GM19240 (cell line): ENCODE results near the gene RUNX3.

ENCODE experiments used
- DNase-seq: peaks from one replicate; pipeline ENCODE4 v3.0.0; 2011; ENCODE audit warnings: low spot score; ENCODE audit not compliant: insufficient read length

The RUNX3 gene

DNA sequence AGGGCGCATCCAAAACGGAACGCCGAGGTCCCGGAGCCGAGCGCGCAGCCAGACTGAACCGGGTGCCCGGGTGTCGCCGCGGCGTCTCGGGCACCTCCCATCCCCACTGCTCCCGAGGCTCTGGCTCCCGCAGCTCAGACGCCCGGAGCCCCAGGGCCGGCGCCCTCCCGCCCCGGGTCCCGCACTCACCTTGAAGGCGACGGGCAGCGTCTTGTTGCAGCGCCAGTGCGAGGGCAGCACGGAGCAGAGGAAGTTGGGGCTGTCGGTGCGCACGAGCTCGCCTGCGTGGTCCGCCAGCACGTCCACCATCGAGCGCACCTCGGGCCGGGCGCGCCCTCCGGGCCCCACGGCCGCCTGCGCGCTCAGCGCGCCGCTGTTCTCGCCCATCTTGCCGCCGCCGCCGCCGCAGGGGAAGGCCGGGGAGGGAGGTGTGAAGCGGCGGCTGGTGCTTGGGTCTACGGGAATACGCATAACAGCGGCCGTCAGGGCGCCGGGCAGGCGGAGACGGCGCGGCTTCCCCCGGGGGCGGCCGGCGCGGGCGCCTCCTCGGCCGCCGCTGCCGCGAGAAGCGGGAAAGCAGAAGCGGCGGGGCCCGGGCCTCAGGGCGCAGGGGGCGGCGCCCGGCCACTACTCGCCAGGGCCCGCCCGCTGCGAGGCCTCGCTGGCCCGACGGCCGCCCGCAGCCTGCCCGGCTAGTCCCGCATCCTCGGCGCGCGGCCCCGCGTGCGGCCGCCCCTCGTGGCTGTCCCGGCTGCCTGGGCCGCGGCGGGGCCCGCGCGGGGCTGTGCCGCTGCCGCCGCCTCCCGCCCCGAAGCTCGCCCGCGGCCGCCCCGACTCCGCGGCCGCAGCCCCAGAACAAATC, 447 bp downstream of the RUNX3 start:
- DNase-seq: no peak

DNA sequence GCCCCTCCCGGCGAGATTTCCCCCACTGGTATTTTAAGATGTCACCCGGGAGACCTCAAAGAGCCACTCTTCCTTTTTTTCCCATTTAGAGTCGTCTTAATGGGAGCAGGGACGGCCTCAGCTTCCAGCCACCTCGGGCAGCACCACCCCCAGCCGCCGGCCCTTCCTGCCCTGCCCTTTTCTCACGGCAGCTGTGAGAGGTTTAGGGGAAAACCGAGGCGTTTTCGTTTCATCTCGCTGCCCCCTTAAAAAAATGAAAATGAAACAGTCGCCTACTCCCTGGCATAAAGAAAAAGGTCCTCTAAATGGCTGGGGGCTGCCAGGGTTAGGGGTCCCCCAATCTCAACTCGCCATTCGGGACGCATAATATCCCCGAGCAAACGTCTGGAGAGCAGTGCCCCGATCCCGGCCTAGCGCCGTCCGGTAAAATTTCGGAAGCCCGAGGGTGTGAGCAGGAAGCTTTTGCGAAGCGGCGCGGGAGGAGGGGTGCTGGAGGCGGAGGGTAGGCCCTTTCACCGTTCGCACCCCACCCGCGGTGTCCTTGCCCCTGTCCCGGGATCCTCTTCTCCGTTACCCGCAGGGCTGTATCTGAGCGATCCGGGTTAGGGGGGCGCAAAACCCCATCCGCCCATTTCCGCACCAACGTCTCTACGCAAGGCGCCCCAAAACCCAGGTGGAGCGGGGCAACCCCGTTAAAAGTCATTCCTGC, 1.2 kb downstream of the RUNX3 start:
- DNase-seq: no peak

- DNase-seq: no peak
Measured at GRCh38 chr1:24927988-24928688, 1.9 kb downstream of the RUNX3 start.

DNA sequence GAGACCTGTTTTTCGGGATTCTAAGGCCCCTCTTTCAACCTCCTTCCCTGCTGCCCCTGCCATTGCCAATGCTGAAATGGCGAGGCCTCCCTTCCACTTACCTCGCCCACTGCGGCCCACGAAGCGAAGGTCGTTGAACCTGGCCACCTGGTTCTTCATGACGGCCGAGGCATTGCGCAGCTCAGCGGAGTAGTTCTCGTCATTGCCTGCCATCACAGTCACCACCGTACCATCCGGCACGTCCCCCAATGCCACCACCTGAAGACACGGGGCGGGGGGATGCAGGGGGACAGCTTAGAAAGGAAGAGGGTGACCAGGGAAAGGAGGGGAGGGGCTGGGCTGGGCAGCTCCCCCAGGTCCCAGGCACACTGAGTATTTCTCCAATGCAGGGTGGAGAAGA, 2.6 kb downstream of the RUNX3 start:
- DNase-seq: no peak

DNA sequence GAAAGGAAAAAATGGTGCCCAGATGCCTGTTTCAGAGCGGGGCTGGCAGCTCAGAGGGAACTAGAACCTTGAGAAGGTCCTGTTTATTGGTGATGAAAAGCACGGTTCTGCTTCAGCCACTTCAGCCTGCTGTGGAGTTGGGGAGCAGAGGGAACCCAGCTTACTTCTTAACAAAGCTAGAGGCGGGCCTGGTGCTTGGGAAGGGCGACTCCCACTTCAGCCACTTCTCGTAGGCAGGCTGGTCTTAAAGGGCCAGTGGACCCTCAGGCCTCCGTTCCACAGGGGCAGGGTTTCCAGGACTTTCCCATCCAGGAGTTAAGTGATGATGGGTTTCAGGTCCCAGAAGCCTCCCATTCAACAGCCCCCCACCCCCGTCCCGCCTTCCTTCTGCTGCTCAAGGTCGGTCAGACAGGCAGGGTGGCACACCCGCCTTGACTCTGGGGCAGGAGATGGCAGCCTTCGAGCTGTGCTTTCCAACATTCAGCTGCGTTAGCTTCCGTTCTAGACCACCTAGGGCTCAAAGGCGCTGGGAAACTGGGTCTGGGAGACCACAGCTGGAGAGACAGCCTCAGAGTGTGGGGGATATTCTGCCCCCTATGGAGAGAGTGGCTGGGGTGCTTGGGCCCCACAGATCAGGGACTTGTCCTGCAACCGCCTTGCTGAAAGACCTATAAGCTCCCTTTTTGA, 3.4 kb downstream of the RUNX3 start:
- no peak for DNase-seq

DNA sequence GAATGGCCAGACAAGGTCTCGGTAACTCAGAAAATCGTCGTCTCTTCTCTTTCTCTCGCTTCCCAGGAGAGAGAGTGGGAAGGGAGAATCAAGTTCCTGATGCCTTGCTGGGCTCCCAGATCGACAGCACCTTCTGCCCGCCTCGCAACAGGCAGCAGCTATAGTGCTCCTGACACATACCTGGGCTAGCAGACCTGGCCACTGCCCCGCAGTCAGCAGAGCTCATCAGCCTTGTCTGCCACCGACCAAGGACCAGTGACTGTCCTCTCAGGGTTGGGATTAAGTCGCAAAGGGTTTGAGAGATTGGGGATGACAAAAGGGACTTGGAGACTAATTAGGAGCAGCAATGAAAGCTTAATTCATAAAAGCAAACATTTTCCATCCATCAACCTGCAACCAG, 4.1 kb downstream of the RUNX3 start:
- DNase-seq: no peak

DNA sequence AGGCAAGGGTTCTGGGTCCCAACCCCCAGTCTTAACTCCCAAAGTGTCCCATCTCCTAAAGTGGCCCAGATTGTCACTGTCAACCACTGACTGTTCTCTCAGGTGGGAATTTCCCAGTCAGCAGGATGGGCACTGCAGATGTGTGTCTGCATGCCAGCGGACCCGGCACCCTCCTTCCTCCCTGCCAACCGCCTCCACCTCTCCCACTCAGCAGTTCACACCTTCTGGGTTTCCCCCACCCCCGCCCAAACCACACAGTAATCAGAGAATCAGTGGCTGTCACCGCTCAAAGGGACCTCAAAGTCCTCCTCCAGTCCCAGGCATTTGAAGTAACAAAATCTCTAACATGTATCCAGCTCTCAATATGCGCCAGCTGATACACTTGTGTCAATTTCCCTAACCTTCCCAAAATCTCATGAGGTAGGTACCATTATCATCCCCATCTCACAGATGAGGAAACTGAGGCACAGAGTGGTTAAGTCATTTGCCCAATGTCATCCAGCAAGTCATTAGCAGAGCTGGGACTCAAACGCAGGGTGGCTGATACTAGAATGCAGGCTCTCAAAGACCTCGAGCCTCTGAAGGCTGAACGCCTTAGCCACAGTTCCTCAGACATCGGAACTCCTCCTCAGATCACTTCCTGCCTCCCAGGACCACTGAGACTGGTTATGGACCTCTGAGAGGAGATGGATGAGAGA, 4.8 kb downstream of the RUNX3 start:
- no peak for DNase-seq

DNA sequence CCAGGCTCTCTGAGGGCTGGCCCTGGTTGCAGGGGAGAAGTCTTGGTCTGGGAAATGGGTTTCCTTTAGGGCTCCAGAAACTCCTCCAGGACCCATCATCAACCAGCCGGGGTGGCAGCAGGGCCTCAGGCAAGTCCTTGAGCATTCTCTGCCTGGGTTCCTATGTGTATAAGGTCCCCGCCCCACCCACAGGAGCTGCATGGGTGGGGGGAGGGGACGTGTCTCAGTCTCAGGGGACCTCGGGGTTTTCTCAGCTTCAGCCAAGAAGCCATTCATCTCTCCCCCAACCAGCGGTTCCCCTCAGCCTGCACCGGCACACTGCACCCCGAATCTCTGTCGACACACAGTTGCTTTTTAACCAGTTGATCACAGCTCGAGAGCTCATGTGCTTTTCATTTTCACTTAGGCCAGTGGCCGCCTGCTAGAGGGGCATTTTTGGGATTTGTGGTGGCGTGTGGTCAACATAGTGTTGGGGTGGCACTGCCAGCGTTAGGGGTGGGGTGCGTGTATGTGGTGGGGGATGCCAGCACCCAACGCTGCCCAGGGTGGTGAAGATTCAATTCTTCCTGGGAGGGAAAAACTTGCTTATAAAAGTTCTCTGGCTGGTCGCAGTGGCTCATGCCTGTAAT, 6.5 kb downstream of the RUNX3 start:
- no peak for DNase-seq

DNA sequence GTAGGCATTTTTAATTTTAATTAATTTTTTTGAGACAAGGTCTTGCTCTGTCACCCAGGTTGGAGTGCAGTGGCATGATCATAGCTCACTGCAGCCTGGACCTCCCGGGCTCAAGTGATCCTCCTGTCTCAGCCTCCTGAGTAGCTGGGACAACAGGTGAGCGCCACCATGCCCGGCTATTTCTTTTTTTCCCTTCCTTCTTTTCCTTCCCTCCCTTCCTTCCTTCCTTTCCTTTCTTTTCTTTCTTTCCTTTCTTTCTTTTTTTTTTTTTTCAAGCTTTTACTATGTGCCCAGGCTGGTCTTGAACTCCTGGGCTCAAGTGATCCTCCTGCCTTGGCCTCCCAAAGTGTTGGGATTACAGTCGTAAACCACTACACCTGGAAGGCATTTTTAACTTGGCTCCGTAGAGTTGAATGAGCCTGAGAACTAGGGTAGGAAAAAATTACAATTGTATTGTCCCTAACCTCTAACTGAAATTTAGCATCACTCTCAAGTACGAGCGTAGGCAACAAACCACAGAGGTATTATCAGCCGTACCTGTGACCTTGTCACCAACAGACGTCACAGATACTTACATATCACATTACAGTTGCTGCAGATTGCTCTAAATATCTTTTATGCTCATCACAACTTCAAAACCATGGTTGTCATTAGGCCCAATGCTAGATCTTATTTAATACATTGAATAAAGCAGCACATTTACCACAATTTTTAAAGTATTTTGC, 8.0 kb downstream of the RUNX3 start:
- no peak for DNase-seq

DNA sequence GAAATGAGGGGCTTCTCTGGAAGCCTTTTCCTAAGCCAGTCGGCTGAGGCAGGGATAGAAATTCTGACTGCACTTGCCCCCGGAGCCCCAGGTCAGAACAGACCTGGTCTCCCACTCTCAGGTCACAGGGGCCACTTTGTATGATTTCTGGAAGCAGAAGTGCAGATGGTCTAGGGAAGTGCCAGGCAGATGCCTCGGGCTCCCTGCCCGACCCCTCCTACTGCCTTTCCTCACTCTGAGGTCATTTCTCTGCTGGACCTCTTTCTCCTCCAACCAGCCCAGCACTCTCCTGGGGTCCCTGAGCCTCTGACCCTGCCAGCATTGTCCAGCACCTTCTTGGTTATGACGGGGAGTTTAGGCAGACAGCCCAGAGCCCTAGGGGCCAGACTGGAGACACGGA, 8.7 kb downstream of the RUNX3 start:
- no peak for DNase-seq

DNA sequence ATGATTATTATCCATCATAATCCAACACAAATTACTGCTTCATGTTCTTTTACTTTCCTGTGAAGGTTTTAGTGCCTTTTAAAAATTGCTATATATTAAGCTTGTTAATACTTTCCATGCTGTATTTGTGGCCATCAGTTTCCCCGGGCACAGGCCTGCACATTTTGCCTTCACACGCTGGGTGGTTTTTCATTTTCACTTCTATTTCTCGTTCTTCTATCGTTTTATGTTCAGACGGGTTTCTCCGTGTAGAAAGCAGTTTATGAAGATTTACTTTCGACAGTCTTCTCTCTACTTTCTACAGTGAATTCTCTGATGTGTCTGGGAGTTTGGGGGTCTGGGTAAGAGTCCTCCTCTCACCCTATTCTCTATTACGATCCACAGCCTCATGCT, 9.5 kb downstream of the RUNX3 start:
- peak; percentile 58 for DNase-seq

DNA sequence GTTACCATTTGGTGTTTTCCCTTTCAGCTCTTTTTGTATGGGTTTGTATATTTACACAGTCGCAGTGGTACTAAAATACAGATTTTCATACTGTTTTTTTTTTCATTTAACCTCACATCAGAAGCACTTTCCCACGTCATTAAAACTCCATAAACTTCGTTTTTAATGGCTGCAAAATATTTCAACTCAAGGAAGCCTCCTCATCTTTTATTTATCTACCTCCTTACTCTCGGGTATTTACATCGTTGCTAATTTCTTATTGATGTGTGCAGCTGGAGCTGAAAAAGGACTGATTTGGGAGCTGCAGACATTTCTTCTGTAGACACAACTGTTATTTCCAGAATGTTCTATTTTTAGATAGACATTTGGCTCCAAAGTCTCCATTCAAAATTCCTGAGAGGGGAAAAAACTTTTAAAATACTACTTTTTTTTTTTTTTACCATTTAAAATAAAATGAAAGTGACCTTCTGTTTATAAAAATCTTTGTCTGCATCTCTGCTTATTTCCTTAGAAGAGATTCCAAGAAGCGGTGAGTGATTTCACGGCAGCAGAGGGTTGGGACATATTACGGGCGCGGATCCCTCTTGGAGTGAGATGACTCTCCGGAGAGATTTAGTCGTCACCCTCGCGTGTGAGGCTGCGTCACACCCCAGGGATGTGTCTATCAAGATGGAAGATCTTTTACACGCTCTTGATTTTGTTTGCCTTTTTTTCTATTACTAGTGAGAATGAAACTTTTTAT, 10.1 kb downstream of the RUNX3 start:
- no peak for DNase-seq

GRCh38 chr1:24918995-24919605, 11.0 kb downstream of the RUNX3 start:
- no peak for DNase-seq

GRCh38 chr1:24918370-24918769, 11.7 kb downstream of the RUNX3 start:
- no peak for DNase-seq

GRCh38 chr1:24917327-24918074, 12.6 kb downstream of the RUNX3 start:
- DNase-seq: no peak

DNA sequence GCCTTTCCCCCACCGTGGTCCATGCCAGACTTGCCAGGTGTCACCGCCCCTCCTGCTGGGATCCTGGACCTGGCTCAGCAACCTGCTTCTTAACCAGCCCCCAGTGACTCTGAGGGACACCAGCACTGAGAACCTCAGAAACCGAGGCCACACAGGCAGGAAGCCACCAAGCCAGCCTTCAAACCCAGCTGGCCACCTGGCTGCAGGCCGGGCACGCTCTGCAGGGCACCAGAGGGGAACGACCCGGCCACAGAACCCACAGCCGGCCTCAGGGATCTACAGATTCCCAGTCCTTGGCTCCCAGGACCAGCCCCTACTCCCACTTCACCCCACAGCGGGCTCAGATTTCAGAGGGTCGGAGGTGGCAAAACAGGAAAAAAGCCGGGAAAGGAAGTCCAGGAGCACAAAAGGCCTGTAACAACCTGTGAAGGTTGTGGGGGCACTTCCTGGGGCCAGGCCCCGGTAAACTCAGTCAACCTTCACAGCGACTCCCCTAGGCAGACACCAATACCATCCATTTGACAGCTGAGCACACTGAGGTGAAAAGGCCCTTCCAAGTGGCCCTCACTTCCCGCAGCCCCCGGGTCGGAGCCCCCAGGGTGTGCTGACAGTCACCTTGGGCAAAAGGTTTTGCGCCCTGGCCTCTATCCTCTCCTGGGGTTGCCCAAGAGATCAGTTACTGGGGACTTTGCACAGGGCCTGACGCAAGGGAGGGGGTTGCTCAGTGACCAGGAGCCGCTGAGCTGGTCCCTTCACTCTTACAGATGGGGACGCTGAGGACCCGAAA, 14.1 kb downstream of the RUNX3 start:
- no peak for DNase-seq
